IMR-90 (cell line): ENCODE measurements around the gene MORC2. TPM values are rescaled to one million over a fixed set of nuclear protein-coding genes. Genes with fewer than 3 reads are reported as not detected.
A peak's percentile ranks its signal among the peaks of the same experiment; 100 is the strongest.

Experiments used
- ATAC-seq: fragments of 200-7000 bp; cut with Tn5 transposase; 2 replicates; pipeline ENCODE4 v1.9.1; 2020; ENCODE audit warnings: low read depth, mild to moderate bottlenecking, moderate library complexity
- BruUV-seq: library from RNA; stranded (reverse); fragments of 400-500 nt; replicated peaks from 2 replicates; lab custom pipeline; 2021; lab: Mats Ljungman, UMichigan
- CTCF ChIA-PET: fragments of 300-600 bp; formaldehyde crosslinking; extraction: SDS; loops from one replicate; lab custom pipeline; 2021; ENCODE audit warnings: antibody characterized with exemption; lab: Yijun Ruan, JAX
- POLR2A ChIA-PET: fragments of 300-600 bp; sonication (Branson Sonifier 250); formaldehyde crosslinking; loops from one replicate; lab custom pipeline; 2022; ENCODE audit warnings: antibody characterized with exemption; ENCODE audit not compliant: unreplicated experiment; lab: Charles Lee
- DNase-seq: peaks from one replicate; pipeline ENCODE4 v3.0.0; 2013
- H2AFZ ChIP-seq: replicated peaks from 2 replicates; pipeline ENCODE3; 2013; ENCODE audit warnings: low read length, mild to moderate bottlenecking; ENCODE audit not compliant: poor library complexity
- H2AK5ac ChIP-seq: 2 replicates; pipeline ENCODE4 v1.6.1; 2013; ENCODE audit warnings: low read depth, low read length, inconsistent platforms
- H2AK9ac ChIP-seq: replicated peaks from 2 replicates; pipeline ENCODE3; 2013; ENCODE audit warnings: mild to moderate bottlenecking, low read depth, low read length, moderate library complexity; ENCODE audit not compliant: poor library complexity
- H2BK120ac ChIP-seq: 2 replicates; pipeline ENCODE4 v1.6.1; 2013; ENCODE audit warnings: low read depth, low read length, inconsistent platforms
- H2BK15ac ChIP-seq: 3 replicates; pipeline ENCODE4 v1.6.1; 2013; ENCODE audit warnings: low read depth, low read length, inconsistent platforms
- H2BK20ac ChIP-seq: 2 replicates; pipeline ENCODE4 v1.6.1; 2013; ENCODE audit warnings: low read depth, mild to moderate bottlenecking, inconsistent platforms, low read length, moderate library complexity
- H2BK5ac ChIP-seq: 2 replicates; pipeline ENCODE4 v1.6.1; 2013; ENCODE audit warnings: mild to moderate bottlenecking, low read depth, low read length, inconsistent platforms; ENCODE audit not compliant: poor library complexity, severe bottlenecking
- H3K14ac ChIP-seq: replicated peaks from 2 replicates; pipeline ENCODE4 v1.6.1; 2013; ENCODE audit warnings: low read depth, low read length, inconsistent platforms
- H3K18ac ChIP-seq: 2 replicates; pipeline ENCODE4 v1.6.1; 2013; ENCODE audit warnings: low read depth, low read length, control low read depth
- H3K23ac ChIP-seq: 2 replicates; pipeline ENCODE4 v1.6.1; 2013; ENCODE audit warnings: low read depth, low read length, inconsistent platforms
- H3K27ac ChIP-seq: 2 replicates; pipeline ENCODE4 v1.5.1; 2013; ENCODE audit warnings: mild to moderate bottlenecking, control low read depth, low read length; ENCODE audit not compliant: insufficient read depth
- H3K27me3 ChIP-seq: 2 replicates; pipeline ENCODE4 v1.6.1; 2013; ENCODE audit warnings: low read length; ENCODE audit not compliant: control insufficient read depth, insufficient read depth
- H3K36me3 ChIP-seq: 2 replicates; pipeline ENCODE4 v1.6.1; 2013; ENCODE audit warnings: low read length, mixed read lengths; ENCODE audit not compliant: control insufficient read depth, insufficient read depth
- H3K4ac ChIP-seq: 2 replicates; pipeline ENCODE4 v1.6.1; 2013; ENCODE audit warnings: low read depth, low read length, inconsistent platforms
- H3K4me1 ChIP-seq: 2 replicates; pipeline ENCODE4 v1.6.1; 2013; ENCODE audit warnings: low read length, mixed read lengths; ENCODE audit not compliant: control insufficient read depth, insufficient read depth
- H3K4me2 ChIP-seq: 2 replicates; pipeline ENCODE4 v1.6.1; 2013; ENCODE audit warnings: low read depth, mild to moderate bottlenecking, control low read depth, low read length, moderate library complexity
- H3K4me3 ChIP-seq: 2 replicates; pipeline ENCODE4 v1.5.1; 2013; ENCODE audit warnings: low read depth, mild to moderate bottlenecking, control low read depth, low read length, moderate library complexity; ENCODE audit not compliant: insufficient read depth
- H3K56ac ChIP-seq: 2 replicates; pipeline ENCODE4 v1.6.1; 2013; ENCODE audit warnings: low read length, inconsistent platforms; ENCODE audit not compliant: insufficient read depth; ENCODE audit errors: extremely low read depth
- H3K79me1 ChIP-seq, 2 experiments: 2 replicates each; pipeline ENCODE4 v1.6.1; 2013; ENCODE audit warnings: low read length in 2 of 2, inconsistent platforms in 1 of 2, low read depth in 1 of 2
- H3K9ac ChIP-seq: 2 replicates; pipeline ENCODE4 v1.6.1; 2013; ENCODE audit warnings: low read depth, low read length, control low read depth
- H3K9me1 ChIP-seq: 2 replicates; pipeline ENCODE4 v1.6.1; 2013; ENCODE audit warnings: low read length, inconsistent platforms; ENCODE audit not compliant: insufficient read depth
- H3K9me3 ChIP-seq: 2 replicates; pipeline ENCODE4 v1.6.1; 2013; ENCODE audit warnings: low read length; ENCODE audit not compliant: control insufficient read depth, insufficient read depth
- H4K20me1 ChIP-seq: 2 replicates; pipeline ENCODE4 v1.6.1; 2013; ENCODE audit warnings: low read length, inconsistent platforms; ENCODE audit not compliant: insufficient read depth
- H4K5ac ChIP-seq: 2 replicates; pipeline ENCODE4 v1.6.1; 2013; ENCODE audit warnings: mild to moderate bottlenecking, low read depth, low read length, control low read depth
- H4K8ac ChIP-seq, 2 experiments: 2 replicates each; pipeline ENCODE4 v1.6.1; 2013; ENCODE audit warnings: low read depth in 2 of 2, low read length in 2 of 2, control low read depth in 1 of 2, inconsistent platforms in 1 of 2
- H4K91ac ChIP-seq: 2 replicates; pipeline ENCODE4 v1.6.1; 2013; ENCODE audit warnings: low read depth, low read length, inconsistent platforms; ENCODE audit not compliant: insufficient read depth
- BHLHE40 ChIP-seq: fragments of 150-350 bp; IDR thresholded peaks from 2 replicates; pipeline ENCODE4 v1.6.1; 2016; ENCODE audit warnings: mild to moderate bottlenecking, low read depth, low read length
- MXI1 ChIP-seq: IDR thresholded peaks from 2 replicates; pipeline ENCODE4 v1.6.1; 2012; ENCODE audit warnings: low read depth, mild to moderate bottlenecking, low read length, moderate library complexity, borderline replicate concordance
- NFE2L2 ChIP-seq: fragments of 150-350 bp; IDR thresholded peaks from 2 replicates; pipeline ENCODE4 v1.6.1; 2016; ENCODE audit warnings: low read depth, mild to moderate bottlenecking, low read length
- POLR2A ChIP-seq: IDR thresholded peaks from 2 replicates; pipeline ENCODE4 v1.6.1; 2012; ENCODE audit warnings: mild to moderate bottlenecking, low read depth, low read length
- USF2 ChIP-seq: fragments of 150-350 bp; IDR thresholded peaks from 2 replicates; pipeline ENCODE4 v1.6.1; 2017; ENCODE audit warnings: mild to moderate bottlenecking, antibody characterized with exemption, low read length, low read depth
- WGBS, 2 experiments: methylation state at CpG; one replicate each; pipeline versions ENCODE4 v1.1.5 to v1.1.7; 2013; ENCODE audit warnings: missing lambda C conversion rate in 2 of 2; ENCODE audit not compliant: insufficient read length in 1 of 2; ENCODE audit errors: extremely low coverage in 2 of 2; 5-methylcytosine and 5-hydroxymethylcytosine counted together
- dilution Hi-C: fragments of 300-500 bp; cut with HindIII; formaldehyde crosslinking; loops from one replicate; pipeline ENCODE4 v1.14.3; 2018; ENCODE audit warnings: low sequenced_read_pairs; ENCODE audit not compliant: unreplicated experiment
- in situ Hi-C: fragments of 300-500 bp; cut with MboI; formaldehyde crosslinking; loops from 3 replicates; pipeline ENCODE4 v1.14.3; 2019; ENCODE audit warnings: low sequenced_read_pairs, inconsistent platforms, mixed read lengths
- intact Hi-C: fragments of 100-400 bp; cut with micrococcal nuclease; formaldehyde crosslinking; loops from 2 replicates; pipeline ENCODE4 v1.10.0; 2022
- polyA plus RNA-seq, 3 experiments: library from polyadenylated mRNA; depleted of rRNA; stranded (reverse); fragments of >200 nt; gene quantifications; 2 replicates each; pipeline ENCODE4 v1.2.3, GENCODE V29; 2012; ENCODE audit warnings: low replicate concordance in 1 of 3
- total RNA-seq: library from RNA; depleted of rRNA; stranded (reverse); fragments of >200 nt; gene quantifications from 2 replicates; pipeline ENCODE4 v1.2.3, GENCODE V29; 2012

The MORC2 gene
- total and polyA plus RNA-seq, 2 of the 4 experiments (the other 2 are of a cell fraction), result 15.8 to 24.7 TPM

DNA sequence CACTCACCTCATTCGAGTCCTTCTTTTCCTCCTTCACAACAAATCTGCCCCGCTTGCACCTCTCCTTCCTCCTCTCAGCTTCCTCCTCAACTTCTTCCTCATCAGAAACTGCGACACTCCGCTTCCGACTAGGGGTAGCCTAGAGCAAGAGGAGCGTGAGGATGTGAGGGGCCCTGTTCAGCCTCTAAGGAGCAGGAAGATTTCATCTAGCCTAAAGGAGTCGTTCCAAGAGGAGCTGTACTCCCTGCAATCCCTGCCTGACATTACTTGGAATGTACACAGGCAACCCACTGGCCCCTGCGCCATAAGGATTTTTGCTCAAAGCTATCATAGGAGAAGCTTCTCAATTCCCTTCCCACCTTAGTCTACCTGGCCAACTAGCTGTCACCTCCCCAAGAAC, 34.5 kb downstream of the MORC2 start:
- no peak overlapping the region for H3K9ac ChIP-seq
- H4K5ac ChIP-seq, result no peak overlapping the region
- in situ Hi-C loops, result no loop called here
- H3K9me3 ChIP-seq, result no peaks in the 10 kb centered on the region
- no TSS peak for BruUV-seq
- H2AK9ac ChIP-seq, result peak overlapping the region; percentile 18
- 100% methylated on average over 1 of the region's 8 CpGs; no CpG with 5 or more reads in 1 of the 2 experiments for WGBS, 2 experiments
- no peak overlapping the region for H3K56ac ChIP-seq
- no peaks in the 10 kb centered on the region for H3K27me3 ChIP-seq
- H3K4ac ChIP-seq, result no peak overlapping the region
- intact Hi-C loops, result no loop called here
- no peaks in the 10 kb centered on the region for H3K9me1 ChIP-seq
- H3K4me2 ChIP-seq, result no peak overlapping the region
- H4K8ac ChIP-seq, result no peak overlapping the region
- TF ChIP-seq USF2 (no peak), BHLHE40 (no peak), POLR2A (no peak), MXI1 (no peak), NFE2L2 (no peak)
- DNase-seq (no peak), ATAC-seq (no peak)
- H2AFZ ChIP-seq, result no peak overlapping the region
- dilution Hi-C loops, result no loop called here
- H2BK15ac ChIP-seq, result no peak overlapping the region
- H2BK120ac ChIP-seq, result no peak overlapping the region
- no peak overlapping the region for H3K18ac ChIP-seq
- H4K20me1 ChIP-seq, result peaks cover 5% of the 10 kb centered on the region; the same call in 1 of the 2 replicates
- H3K23ac ChIP-seq, result no peak overlapping the region
- H3K36me3 ChIP-seq, result peaks cover 80% of the 10 kb centered on the region
- H3K27ac ChIP-seq, result no peak overlapping the region
- POLR2A ChIA-PET, result no interaction called here
- peaks cover 0 to 8% of the 10 kb centered on the region in 2 experiments; a peak in 3 of 4 replicates for H3K79me1 ChIP-seq
- H3K4me1 ChIP-seq, result no peaks in the 10 kb centered on the region
- H2BK20ac ChIP-seq, result no peak overlapping the region
- CTCF ChIA-PET, result no interaction called here
- no peak overlapping the region for H4K91ac ChIP-seq
- no peak overlapping the region for H3K14ac ChIP-seq
- no peak overlapping the region for H2BK5ac ChIP-seq
- no peak overlapping the region for H2AK5ac ChIP-seq
- H3K4me3 ChIP-seq, result no peak overlapping the region
